DND-41 (cell line): ENCODE data around the gene KRTAP10-3.

ENCODE experiments used
- ATAC-seq: fragments of 200-7000 bp; cut with Tn5 transposase; 3 replicates; pipeline ENCODE4 v1.9.1; 2021; ENCODE audit warnings: low read depth; ENCODE audit not compliant: insufficient read depth
- DNase-seq: peaks from one replicate; pipeline ENCODE4 v3.0.0-alpha.2; 2020
- H2AFZ ChIP-seq: 2 replicates; pipeline ENCODE4 v1.6.0; 2012; ENCODE audit warnings: low read depth, low read length
- H3K27ac ChIP-seq: 2 replicates; pipeline ENCODE4 v1.5.1; 2012; ENCODE audit warnings: low read length, inconsistent platforms
- H3K27me3 ChIP-seq: fragments of 200-600 bp; sonication (generic); 2 replicates; pipeline ENCODE4 v1.6.0; 2012; ENCODE audit warnings: low read length, mild to moderate bottlenecking, inconsistent platforms; ENCODE audit not compliant: insufficient read depth, poor library complexity
- H3K36me3 ChIP-seq: 2 replicates; pipeline ENCODE4 v1.5.1; 2012; ENCODE audit warnings: low read length, inconsistent platforms; ENCODE audit not compliant: insufficient read depth
- H3K4me1 ChIP-seq: 2 replicates; pipeline ENCODE4 v1.5.1; 2012; ENCODE audit warnings: mild to moderate bottlenecking, low read length; ENCODE audit not compliant: insufficient read depth
- H3K4me2 ChIP-seq: 2 replicates; pipeline ENCODE4 v1.6.0; 2012; ENCODE audit warnings: mild to moderate bottlenecking, moderate library complexity, low read length, inconsistent platforms; ENCODE audit not compliant: insufficient read depth
- H3K4me3 ChIP-seq, 2 experiments: fragments of 200-600 bp in 1 of 2; shearing (Covaris generic) in 1 of 2; 2 replicates each; pipeline ENCODE4 v1.5.1; 2012 to 2016; ENCODE audit warnings: inconsistent platforms in 2 of 2, low read length in 2 of 2, mild to moderate bottlenecking in 2 of 2, low read depth in 1 of 2, moderate library complexity in 1 of 2
- H3K79me2 ChIP-seq: 2 replicates; pipeline ENCODE4 v1.6.0; 2012; ENCODE audit warnings: low read length, inconsistent platforms; ENCODE audit not compliant: insufficient read depth
- H3K9ac ChIP-seq: 2 replicates; pipeline ENCODE4 v1.6.0; 2012; ENCODE audit warnings: low read depth, mild to moderate bottlenecking, inconsistent platforms, low read length, moderate library complexity
- H3K9me3 ChIP-seq: 2 replicates; pipeline ENCODE4 v1.5.1; 2012; ENCODE audit warnings: low read length, moderate library complexity, mild to moderate bottlenecking, inconsistent platforms; ENCODE audit not compliant: insufficient read depth, severe bottlenecking
- H4K20me1 ChIP-seq: 2 replicates; pipeline ENCODE4 v1.6.0; 2012; ENCODE audit warnings: low read length; ENCODE audit not compliant: insufficient read depth
- EZH2 ChIP-seq: IDR thresholded peaks from 3 replicates; pipeline ENCODE4 v1.6.1; 2012; ENCODE audit warnings: borderline replicate concordance, low read depth, mild to moderate bottlenecking, moderate library complexity, low read length, inconsistent platforms; ENCODE audit not compliant: severe bottlenecking
- TF ChIP-seq, protein P1 (sequence below): IDR thresholded peaks from 2 replicates; pipeline ENCODE4 v1.5.1; 2012; ENCODE audit warnings: borderline replicate concordance, low read length, moderate library complexity, mild to moderate bottlenecking; ENCODE audit not compliant: poor library complexity, severe bottlenecking; ENCODE audit errors: extremely low read depth

The KRTAP10-3 gene

DNA sequence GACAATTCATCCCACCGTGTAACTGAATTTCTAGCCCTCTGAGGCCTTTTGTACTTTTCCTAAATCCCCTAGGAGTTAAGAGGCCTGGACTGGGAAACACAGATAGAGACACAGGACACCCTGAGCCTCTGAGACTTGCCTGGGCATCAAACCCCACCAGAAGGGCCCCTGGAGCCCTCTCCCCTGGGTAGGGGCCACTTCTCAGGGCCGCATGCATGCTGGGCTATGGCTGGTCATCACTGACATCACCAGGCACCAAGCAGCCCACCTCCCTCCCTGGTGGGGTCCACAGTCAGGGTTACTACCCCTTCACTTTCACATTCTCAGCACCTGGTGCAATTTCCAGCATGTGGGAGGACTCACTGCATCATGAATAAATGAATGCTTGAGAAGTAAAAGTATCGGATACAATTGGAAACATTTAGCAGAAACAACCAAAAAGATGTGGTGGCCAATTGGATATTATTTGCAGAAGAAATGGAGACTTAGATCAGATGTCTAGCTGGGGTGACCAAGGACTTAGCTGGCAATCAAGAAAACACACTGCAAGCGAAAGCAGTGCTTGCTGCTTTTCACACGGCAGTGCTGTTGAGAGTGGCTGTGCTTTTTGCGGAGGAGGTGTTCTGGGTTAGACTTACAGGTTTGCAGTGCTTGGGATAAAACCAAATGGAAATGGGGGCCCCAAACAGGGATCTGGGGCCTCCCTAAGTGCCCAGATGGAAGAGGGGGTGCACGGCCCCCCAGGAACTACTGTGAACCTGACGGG lies 40.9 kb upstream of the KRTAP10-3 start:
- Histone ChIP-seq H3K27ac (no peak overlapping the region), H3K27me3 (no peaks in the 10 kb centered on the region), H3K4me2 (no peak overlapping the region), H2AFZ (no peak overlapping the region), H3K36me3 (no peaks in the 10 kb centered on the region), H4K20me1 (no peaks in the 10 kb centered on the region), H3K79me2 (no peaks in the 10 kb centered on the region), H3K9ac (no peak overlapping the region), H3K4me3 (no peak overlapping the region), H3K4me1 (no peaks in the 10 kb centered on the region), H3K9me3 (no peaks in the 10 kb centered on the region)
- TF ChIP-seq, protein P1, sequence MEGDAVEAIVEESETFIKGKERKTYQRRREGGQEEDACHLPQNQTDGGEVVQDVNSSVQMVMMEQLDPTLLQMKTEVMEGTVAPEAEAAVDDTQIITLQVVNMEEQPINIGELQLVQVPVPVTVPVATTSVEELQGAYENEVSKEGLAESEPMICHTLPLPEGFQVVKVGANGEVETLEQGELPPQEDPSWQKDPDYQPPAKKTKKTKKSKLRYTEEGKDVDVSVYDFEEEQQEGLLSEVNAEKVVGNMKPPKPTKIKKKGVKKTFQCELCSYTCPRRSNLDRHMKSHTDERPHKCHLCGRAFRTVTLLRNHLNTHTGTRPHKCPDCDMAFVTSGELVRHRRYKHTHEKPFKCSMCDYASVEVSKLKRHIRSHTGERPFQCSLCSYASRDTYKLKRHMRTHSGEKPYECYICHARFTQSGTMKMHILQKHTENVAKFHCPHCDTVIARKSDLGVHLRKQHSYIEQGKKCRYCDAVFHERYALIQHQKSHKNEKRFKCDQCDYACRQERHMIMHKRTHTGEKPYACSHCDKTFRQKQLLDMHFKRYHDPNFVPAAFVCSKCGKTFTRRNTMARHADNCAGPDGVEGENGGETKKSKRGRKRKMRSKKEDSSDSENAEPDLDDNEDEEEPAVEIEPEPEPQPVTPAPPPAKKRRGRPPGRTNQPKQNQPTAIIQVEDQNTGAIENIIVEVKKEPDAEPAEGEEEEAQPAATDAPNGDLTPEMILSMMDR = no peak
- no peak for TF ChIP-seq EZH2
- DNase-seq (no peak), ATAC-seq (no peak)

GRCh38 chr21:44598061-44598460 lies 39.5 kb upstream of the KRTAP10-3 start:
- no peak overlapping the region for H2AFZ ChIP-seq
- ATAC-seq (no peak), DNase-seq (no peak)
- no peaks in the 10 kb centered on the region for H3K79me2 ChIP-seq
- no peaks in the 10 kb centered on the region for H4K20me1 ChIP-seq
- no peak overlapping the region for H3K27ac ChIP-seq
- no peak overlapping the region for H3K4me2 ChIP-seq
- H3K9me3 ChIP-seq = no peaks in the 10 kb centered on the region
- no peaks in the 10 kb centered on the region for H3K27me3 ChIP-seq
- H3K4me1 ChIP-seq = no peaks in the 10 kb centered on the region
- H3K9ac ChIP-seq = no peak overlapping the region
- no peaks in the 10 kb centered on the region for H3K36me3 ChIP-seq
- no peak overlapping the region for H3K4me3 ChIP-seq
- TF ChIP-seq, protein P1 = no peak
- TF ChIP-seq EZH2 = no peak

- Histone ChIP-seq H4K20me1 (no peaks in the 10 kb centered on the region), H3K9me3 (no peaks in the 10 kb centered on the region), H3K27ac (no peak overlapping the region), H3K36me3 (no peaks in the 10 kb centered on the region), H3K4me3 (no peak overlapping the region), H3K79me2 (no peaks in the 10 kb centered on the region), H3K4me2 (no peak overlapping the region), H3K27me3 (no peaks in the 10 kb centered on the region), H3K4me1 (no peaks in the 10 kb centered on the region), H3K9ac (no peak overlapping the region), H2AFZ (no peak overlapping the region)
- ATAC-seq = no peak
- DNase-seq = no peak
- no peak for TF ChIP-seq EZH2
- TF ChIP-seq, protein P1 = no peak
Observed at GRCh38 chr21:44596068-44596725, 37.6 kb upstream of the KRTAP10-3 start.
